Epithelial cell of esophagus (primary cell): ENCODE measurements around the gene ERVW-1.
"Not testable (repeated sequence)": the region's sequence is repeated elsewhere in the genome, so short reads cannot be mapped to it uniquely, and the experiment has no call there.

ENCODE experiments used
- DNase-seq: peaks from one replicate; pipeline ENCODE4 v3.0.0; 2010; ENCODE audit warnings: low read depth
- H3K4me3 ChIP-seq: 2 replicates; pipeline ENCODE4 v1.5.1; 2011; ENCODE audit warnings: mild to moderate bottlenecking, low read length, control low read depth
- CTCF ChIP-seq: IDR thresholded peaks from 2 replicates; pipeline ENCODE4 v1.5.1; 2011; ENCODE audit warnings: low read depth, mild to moderate bottlenecking, low read length, control low read depth, inconsistent platforms; ENCODE audit not compliant: insufficient read depth; ENCODE audit errors: missing control alignments

The ERVW-1 gene

GRCh38 chr7:92485267-92485892, 7.6 kb upstream of the ERVW-1 start:
- no peak for DNase-seq
- H3K4me3 ChIP-seq, result no peak overlapping the region
- TF ChIP-seq CTCF, result no peak

- not testable (repeated sequence) for DNase-seq, H3K4me3 ChIP-seq
Observed at GRCh38 chr7:92484226-92484625, 6.5 kb upstream of the ERVW-1 start.

GRCh38 chr7:92483624-92484023, 5.9 kb upstream of the ERVW-1 start:
- not testable (repeated sequence) for H3K4me3 ChIP-seq, DNase-seq

GRCh38 chr7:92479146-92479545, 1.4 kb upstream of the ERVW-1 start:
- not testable (repeated sequence) for H3K4me3 ChIP-seq, DNase-seq

- DNase-seq, result no peak
- no peak overlapping the region for H3K4me3 ChIP-seq
- TF ChIP-seq CTCF, result no peak
Observed at GRCh38 chr7:92478711-92479110, 965 bp upstream of the ERVW-1 start.

- no peak for DNase-seq
- no peak overlapping the region for H3K4me3 ChIP-seq
- TF ChIP-seq CTCF, result no peak
Observed at GRCh38 chr7:92478095-92478494, 349 bp upstream of the ERVW-1 start.

GRCh38 chr7:92475851-92476590, 1.7 kb downstream of the ERVW-1 start:
- H3K4me3 ChIP-seq, DNase-seq: not testable (repeated sequence)

GRCh38 chr7:92475261-92475770, 2.4 kb downstream of the ERVW-1 start:
- not testable (repeated sequence) for DNase-seq

GRCh38 chr7:92473989-92474388, 3.8 kb downstream of the ERVW-1 start:
- DNase-seq, result peak; percentile 40
- not testable (repeated sequence) for H3K4me3 ChIP-seq

More at GRCh38 chr7:92475261-92475770, 2.4 kb downstream of the ERVW-1 start:
- H3K4me3 ChIP-seq, result not testable (repeated sequence)

- not testable (repeated sequence) for H3K4me3 ChIP-seq, DNase-seq
Observed at GRCh38 chr7:92468589-92468988, 9.2 kb downstream of the ERVW-1 start.

- no peak for TF ChIP-seq CTCF
- H3K4me3 ChIP-seq, result no peak overlapping the region
- DNase-seq, result peak; percentile 64
Observed at GRCh38 chr7:92466682-92467081, 11.1 kb downstream of the ERVW-1 start.
